Skeletal muscle satellite cell (primary cell): ENCODE measurements around the gene KLK6. TPM values are rescaled to one million over a fixed set of nuclear protein-coding genes. Genes with fewer than 3 reads are reported as not detected.

Experiments
- H3K27me3 ChIP-seq: 2 replicates; pipeline ENCODE4 v1.7.0; 2013; ENCODE audit warnings: low read length; ENCODE audit not compliant: control insufficient read depth, insufficient read depth
- H3K36me3 ChIP-seq: 2 replicates; pipeline ENCODE4 v1.7.0; 2013; ENCODE audit warnings: mild to moderate bottlenecking, control low read depth, low read length; ENCODE audit not compliant: insufficient read depth
- H3K4me1 ChIP-seq: 2 replicates; pipeline ENCODE4 v1.7.0; 2013; ENCODE audit warnings: low read length; ENCODE audit not compliant: control insufficient read depth, insufficient read depth
- H3K4me2 ChIP-seq: 2 replicates; pipeline ENCODE4 v1.7.0; 2013; ENCODE audit warnings: mild to moderate bottlenecking, low read length
- H3K4me3 ChIP-seq: 2 replicates; pipeline ENCODE4 v1.7.0; 2013; ENCODE audit warnings: low read length
- H3K9ac ChIP-seq: 2 replicates; pipeline ENCODE4 v1.7.0; 2013; ENCODE audit warnings: mild to moderate bottlenecking, low read depth, low read length, moderate library complexity
- H3K9me3 ChIP-seq: replicated peaks from 2 replicates; pipeline ENCODE4 v1.7.0; 2013; ENCODE audit warnings: mild to moderate bottlenecking, control low read depth, low read length
- total RNA-seq: library from RNA; depleted of rRNA; stranded (reverse); fragments of >200 nt; gene quantifications from 2 replicates; pipeline ENCODE4 v1.2.3, GENCODE V29; 2012; rRNA removed

Gene KLK6
- total RNA-seq: not detected in 2 replicates

GRCh38 chr19:50969413-50969760 is at the start of gene KLK6:
Gene KLK6, minus strand, starts transcription at chr19:50969591. Its CDS starts 1,487 bp downstream, at chr19:50968104.
- Histone ChIP-seq H3K36me3 (no peaks in the 10 kb centered on the region), H3K4me3 (no peak within 1 kb of the TSS), H3K4me1 (no peaks in the 10 kb centered on the region), H3K27me3 (no peaks in the 10 kb centered on the region), H3K9ac (no peak within 1 kb of the TSS), H3K4me2 (no peak within 1 kb of the TSS), H3K9me3 (peaks cover 7% of the 10 kb centered on the region)

GRCh38 chr19:51018745-51019543 is 49.6 kb upstream of the KLK6 start:
- H3K4me3 ChIP-seq: no peak overlapping the region
- no peaks in the 10 kb centered on the region for H3K36me3 ChIP-seq
- peaks cover 15% of the 10 kb centered on the region for H3K27me3 ChIP-seq
- peaks cover 4% of the 10 kb centered on the region for H3K9me3 ChIP-seq
- H3K4me1 ChIP-seq: peaks cover 3% of the 10 kb centered on the region
- H3K4me2 ChIP-seq: no peak overlapping the region
- H3K9ac ChIP-seq: no peak overlapping the region

GRCh38 chr19:51016798-51017683 is 47.6 kb upstream of the KLK6 start:
- Histone ChIP-seq H3K9me3 (peaks cover 8% of the 10 kb centered on the region), H3K9ac (no peak overlapping the region), H3K27me3 (peaks cover 15% of the 10 kb centered on the region), H3K4me1 (peaks cover 3% of the 10 kb centered on the region), H3K36me3 (no peaks in the 10 kb centered on the region), H3K4me2 (no peak overlapping the region), H3K4me3 (no peak overlapping the region)

- H3K27me3 ChIP-seq: peaks cover 15% of the 10 kb centered on the region
- H3K36me3 ChIP-seq: no peaks in the 10 kb centered on the region
- H3K4me3 ChIP-seq: no peak overlapping the region
- H3K9me3 ChIP-seq: peaks cover 8% of the 10 kb centered on the region
- no peak overlapping the region for H3K9ac ChIP-seq
- peaks cover 3% of the 10 kb centered on the region for H3K4me1 ChIP-seq
- H3K4me2 ChIP-seq: no peak overlapping the region
Measured at GRCh38 chr19:51015691-51016267, 46.4 kb upstream of the KLK6 start.

GRCh38 chr19:51014242-51014641 is 44.9 kb upstream of the KLK6 start:
- Histone ChIP-seq H3K4me2 (no peak overlapping the region), H3K9me3 (peaks cover 8% of the 10 kb centered on the region), H3K4me3 (no peak overlapping the region), H3K4me1 (peaks cover 3% of the 10 kb centered on the region), H3K36me3 (no peaks in the 10 kb centered on the region), H3K9ac (no peak overlapping the region), H3K27me3 (peaks cover 5% of the 10 kb centered on the region)

- Histone ChIP-seq H3K9me3 (peaks cover 8% of the 10 kb centered on the region), H3K4me2 (no peak overlapping the region), H3K4me3 (no peak overlapping the region), H3K36me3 (no peaks in the 10 kb centered on the region), H3K27me3 (no peaks in the 10 kb centered on the region), H3K9ac (no peak overlapping the region), H3K4me1 (peaks cover 3% of the 10 kb centered on the region)
Measured at GRCh38 chr19:51012661-51013190, 43.3 kb upstream of the KLK6 start.

- no peak overlapping the region for H3K4me3 ChIP-seq
- peaks cover 11% of the 10 kb centered on the region for H3K9me3 ChIP-seq
- H3K36me3 ChIP-seq: no peaks in the 10 kb centered on the region
- no peak overlapping the region for H3K9ac ChIP-seq
- no peaks in the 10 kb centered on the region for H3K4me1 ChIP-seq
- H3K4me2 ChIP-seq: no peak overlapping the region
- no peaks in the 10 kb centered on the region for H3K27me3 ChIP-seq
Measured at GRCh38 chr19:51010066-51010795, 40.8 kb upstream of the KLK6 start.

GRCh38 chr19:51009061-51009891 is 39.9 kb upstream of the KLK6 start:
- Histone ChIP-seq H3K4me3 (no peak overlapping the region), H3K4me1 (no peaks in the 10 kb centered on the region), H3K36me3 (no peaks in the 10 kb centered on the region), H3K9me3 (peaks cover 7% of the 10 kb centered on the region), H3K27me3 (no peaks in the 10 kb centered on the region), H3K4me2 (no peak overlapping the region), H3K9ac (no peak overlapping the region)

- no peaks in the 10 kb centered on the region for H3K4me1 ChIP-seq
- H3K4me2 ChIP-seq: no peak overlapping the region
- no peak overlapping the region for H3K4me3 ChIP-seq
- no peak overlapping the region for H3K9ac ChIP-seq
- no peaks in the 10 kb centered on the region for H3K27me3 ChIP-seq
- peaks cover 3% of the 10 kb centered on the region for H3K9me3 ChIP-seq
- H3K36me3 ChIP-seq: no peaks in the 10 kb centered on the region
Measured at GRCh38 chr19:51007488-51007887, 38.1 kb upstream of the KLK6 start.

- Histone ChIP-seq H3K4me2 (no peak overlapping the region), H3K36me3 (no peaks in the 10 kb centered on the region), H3K9me3 (peaks cover 3% of the 10 kb centered on the region), H3K27me3 (no peaks in the 10 kb centered on the region), H3K4me3 (no peak overlapping the region), H3K4me1 (no peaks in the 10 kb centered on the region), H3K9ac (no peak overlapping the region)
Measured at GRCh38 chr19:51006406-51006805, 37.0 kb upstream of the KLK6 start.
